HG03442 (cell line): Measurements from ENCODE around the gene MSL1.
A peak's percentile ranks its signal among the peaks of the same experiment; 100 is the strongest.

Experiments
- ATAC-seq: cut with Tn5 transposase; IDR thresholded peaks from one replicate; pipeline ENCODE4 v1.9.1; 2021; ENCODE audit warnings: mild to moderate bottlenecking, moderate library complexity; ENCODE audit not compliant: unreplicated experiment

MSL1 gene, protein sequence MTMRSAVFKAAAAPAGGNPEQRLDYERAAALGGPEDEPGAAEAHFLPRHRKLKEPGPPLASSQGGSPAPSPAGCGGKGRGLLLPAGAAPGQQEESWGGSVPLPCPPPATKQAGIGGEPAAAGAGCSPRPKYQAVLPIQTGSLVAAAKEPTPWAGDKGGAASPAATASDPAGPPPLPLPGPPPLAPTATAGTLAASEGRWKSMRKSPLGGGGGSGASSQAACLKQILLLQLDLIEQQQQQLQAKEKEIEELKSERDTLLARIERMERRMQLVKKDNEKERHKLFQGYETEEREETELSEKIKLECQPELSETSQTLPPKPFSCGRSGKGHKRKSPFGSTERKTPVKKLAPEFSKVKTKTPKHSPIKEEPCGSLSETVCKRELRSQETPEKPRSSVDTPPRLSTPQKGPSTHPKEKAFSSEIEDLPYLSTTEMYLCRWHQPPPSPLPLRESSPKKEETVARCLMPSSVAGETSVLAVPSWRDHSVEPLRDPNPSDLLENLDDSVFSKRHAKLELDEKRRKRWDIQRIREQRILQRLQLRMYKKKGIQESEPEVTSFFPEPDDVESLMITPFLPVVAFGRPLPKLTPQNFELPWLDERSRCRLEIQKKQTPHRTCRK

DNA sequence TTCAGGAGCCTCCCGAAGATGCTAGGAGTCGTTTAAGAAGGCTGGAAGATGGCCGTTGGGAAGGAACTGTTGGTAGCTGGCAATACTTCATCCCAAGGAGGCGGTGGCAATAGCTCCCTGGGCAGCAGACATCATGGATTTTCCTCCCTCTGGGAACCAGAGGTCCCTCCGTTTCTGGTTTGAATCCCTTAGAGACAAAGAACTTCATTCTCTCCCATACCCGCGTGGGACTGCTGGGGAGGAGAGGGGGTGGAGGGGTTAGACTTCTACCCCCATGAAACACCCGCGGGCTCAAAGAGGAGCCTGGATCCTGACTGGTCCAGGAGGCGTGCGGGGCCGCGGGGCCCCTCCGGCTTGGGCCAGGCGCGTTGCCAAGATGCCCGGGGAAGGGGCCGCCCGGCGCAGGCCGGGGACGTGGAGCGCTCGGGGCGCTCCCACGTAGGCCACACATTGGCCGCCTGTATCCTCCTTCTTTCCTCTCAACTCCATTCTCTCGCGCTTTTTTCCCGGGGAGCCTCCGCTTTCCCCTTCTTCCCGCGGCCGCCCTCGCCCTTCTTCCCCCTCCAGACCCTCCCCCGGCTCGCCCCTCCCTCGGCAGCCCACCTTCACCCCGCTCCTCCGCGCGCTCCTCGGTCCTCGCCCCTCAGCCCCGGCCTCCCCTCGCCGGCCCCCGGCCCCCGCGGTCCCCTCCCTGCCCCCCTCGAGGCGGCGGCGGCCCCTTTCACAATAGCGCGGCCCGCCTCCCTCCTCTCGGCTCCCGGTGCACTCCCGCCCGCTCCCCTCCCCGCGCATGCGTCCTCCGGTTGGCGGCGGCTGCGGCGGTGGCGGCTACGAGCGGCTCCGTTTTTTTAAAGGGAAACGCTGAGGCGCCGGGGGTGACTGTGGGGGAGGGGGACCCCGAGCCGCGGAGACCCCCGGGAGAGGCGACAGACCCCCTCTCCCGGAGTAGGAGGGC lies at the start of gene MSL1:
Gene MSL1, plus strand, starts transcription at position 791 of the 955 bp plus-strand sequence. CDS start 642 bp downstream, outside the sequence.
- ATAC-seq, result peak; percentile 70

DNA sequence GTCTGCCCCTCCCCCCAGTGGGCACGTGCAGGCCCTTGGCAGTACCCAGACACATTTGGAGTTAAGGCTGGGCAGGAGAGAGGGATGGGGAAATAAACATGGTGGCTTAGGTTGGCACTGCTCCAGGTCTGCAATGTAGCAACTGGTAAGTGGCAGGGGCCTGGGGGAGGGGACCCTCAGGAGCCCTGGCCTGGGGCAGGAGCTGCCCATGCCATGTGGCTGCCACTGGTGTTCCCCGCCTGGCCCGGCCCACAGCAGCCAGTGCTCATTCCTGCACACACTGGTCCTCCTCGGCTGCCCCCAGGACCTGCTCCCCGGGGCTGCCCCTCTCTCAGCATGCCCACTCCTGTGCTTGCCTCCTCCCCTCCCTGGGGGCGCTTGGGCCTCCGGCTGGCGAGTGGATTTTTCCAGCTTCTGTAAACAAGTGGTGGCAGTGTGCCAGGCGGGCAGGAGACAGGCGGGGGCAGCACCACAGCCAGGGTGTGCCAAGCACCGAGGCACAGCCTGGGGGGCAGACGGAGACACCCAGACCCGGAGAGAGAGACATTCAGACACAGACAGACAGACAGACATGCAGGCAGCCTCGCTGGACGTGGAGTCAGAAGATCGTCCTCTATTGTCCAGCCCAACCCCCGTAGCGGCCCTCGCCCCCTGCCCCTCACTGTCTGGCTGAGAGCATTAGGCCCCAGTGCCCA lies 49.6 kb upstream of the MSL1 start:
- no peak for ATAC-seq

DNA sequence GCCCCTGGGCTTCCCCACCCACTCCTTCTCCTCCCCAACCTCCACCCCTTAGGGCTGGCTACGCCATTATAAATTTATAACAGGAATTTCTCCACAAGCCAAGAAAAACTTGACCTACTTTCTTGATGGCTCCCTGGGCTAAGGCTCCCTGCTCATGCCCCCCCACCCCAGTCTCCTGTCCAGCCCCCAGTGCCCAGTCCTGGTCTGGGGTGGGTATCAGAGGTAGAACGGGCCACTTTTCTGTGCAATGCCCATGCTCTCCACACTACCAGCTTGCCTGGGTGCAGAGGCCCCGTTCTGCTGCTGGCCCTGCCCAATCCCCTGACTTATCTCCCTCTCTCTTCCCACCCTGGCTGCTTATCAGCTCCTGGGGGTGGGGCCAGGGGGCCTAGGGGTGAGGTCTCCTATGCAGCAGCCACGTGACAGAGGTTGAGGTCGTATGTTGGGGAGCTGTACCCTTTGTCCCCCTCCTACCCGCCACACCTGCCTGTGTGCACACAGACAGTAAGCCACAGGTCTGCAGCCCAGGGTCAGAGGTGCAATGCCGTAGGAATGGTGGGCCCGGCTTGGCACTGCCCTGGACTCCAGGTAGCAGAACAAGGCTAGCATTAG lies 48.9 kb upstream of the MSL1 start:
- no peak for ATAC-seq

DNA sequence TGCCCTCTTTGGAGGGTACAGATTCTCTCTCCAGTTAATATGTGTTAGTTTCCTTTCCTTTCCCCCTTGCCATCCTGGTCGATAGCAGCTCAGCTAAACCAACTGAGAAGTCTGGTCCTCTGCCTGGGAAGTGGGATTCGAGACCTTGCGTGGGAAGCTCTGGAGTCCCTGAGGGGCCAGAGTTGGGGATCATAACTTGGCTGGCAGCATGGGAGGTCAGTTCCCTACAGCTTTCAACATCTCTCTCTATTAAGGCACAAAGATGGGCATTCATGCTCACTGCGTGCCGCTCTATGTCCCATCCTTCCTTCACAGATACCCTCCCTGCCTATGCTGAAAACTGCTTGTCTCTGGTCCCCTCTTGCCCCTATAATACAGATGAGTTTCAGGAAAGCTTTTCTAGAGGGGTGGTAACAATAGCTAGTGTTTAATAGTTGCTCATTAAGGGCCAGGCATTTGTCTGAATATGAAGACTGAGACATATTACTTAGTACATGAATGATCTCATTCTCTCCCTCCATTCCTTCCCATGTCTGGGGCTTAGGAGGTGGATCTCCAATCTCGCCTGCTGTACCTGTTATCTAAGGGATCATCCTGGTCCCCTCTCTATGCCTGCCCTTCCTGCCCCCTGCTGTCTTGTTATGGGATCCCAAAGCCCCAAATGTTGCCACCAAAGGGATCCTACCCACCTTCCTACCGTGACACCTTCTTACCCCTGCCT lies 48.2 kb upstream of the MSL1 start:
- ATAC-seq, result no peak

DNA sequence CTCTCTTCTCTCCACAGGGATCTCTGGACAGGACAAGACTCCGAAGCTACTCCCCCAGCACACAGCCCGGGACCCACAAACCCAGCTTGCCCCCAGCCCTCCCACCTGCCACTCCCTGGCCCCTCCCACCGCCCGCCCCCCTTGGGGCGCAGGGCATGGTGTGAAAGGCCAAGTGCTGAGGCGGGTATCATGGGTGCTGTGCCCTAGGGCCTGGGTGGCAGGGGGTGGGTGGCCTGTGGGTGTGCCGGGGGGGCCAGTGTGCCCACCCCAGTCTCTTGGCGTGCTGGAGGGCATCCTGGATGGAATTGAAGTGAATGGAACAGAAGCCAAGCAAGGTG lies 47.6 kb upstream of the MSL1 start:
- no peak for ATAC-seq

DNA sequence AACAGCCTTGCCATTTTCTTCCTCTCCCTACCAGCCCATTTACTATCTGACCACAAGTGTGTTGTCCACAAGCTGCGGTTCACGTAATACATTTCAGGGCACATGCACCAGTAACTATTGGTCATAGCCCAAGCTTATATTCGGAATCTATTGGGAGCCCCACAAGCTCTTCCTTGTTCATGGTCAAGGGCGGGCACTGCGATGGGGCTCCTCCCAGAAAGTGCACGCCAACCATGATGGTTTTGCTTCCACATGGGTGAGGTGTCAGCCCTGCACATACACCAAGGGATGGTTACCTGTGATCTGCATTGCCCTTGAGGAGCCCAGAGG lies 46.9 kb upstream of the MSL1 start:
- ATAC-seq, result no peak

DNA sequence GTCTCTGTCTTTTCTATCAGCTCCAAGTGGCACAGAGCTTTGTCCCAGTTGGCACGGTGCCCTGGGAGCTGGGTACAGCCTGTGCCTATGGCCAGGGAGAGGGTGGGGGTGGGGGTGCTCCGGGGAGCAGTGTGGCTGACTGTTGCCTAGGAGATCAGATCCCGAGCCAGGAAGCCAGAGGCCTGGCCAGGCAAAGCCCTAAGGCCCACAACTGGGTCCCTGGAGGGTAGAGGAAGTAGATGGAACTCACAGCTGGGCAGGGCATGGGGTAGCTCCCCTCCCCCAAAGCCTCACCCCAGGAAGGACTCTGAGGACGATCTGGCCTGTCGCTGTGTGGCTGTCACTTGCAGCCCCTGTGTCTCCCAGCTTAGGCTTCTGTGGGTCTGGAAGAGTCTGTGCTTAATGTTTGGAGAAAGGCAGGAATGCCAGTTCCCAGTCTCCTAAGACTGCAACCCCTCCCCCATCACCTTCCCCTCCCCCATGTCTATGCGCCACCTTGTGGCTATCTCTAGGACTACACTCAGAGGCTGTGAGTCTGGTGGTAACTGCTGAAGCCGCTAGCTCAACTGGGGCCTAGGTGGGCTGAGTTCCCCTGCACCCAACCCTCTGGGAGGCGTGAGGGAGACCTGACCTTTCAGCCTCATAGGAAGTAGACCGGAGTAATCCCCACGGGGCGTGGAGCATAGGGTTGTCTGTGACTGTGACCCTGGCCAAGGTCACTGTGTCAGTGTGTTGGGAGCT lies 46.4 kb upstream of the MSL1 start:
- no peak for ATAC-seq

DNA sequence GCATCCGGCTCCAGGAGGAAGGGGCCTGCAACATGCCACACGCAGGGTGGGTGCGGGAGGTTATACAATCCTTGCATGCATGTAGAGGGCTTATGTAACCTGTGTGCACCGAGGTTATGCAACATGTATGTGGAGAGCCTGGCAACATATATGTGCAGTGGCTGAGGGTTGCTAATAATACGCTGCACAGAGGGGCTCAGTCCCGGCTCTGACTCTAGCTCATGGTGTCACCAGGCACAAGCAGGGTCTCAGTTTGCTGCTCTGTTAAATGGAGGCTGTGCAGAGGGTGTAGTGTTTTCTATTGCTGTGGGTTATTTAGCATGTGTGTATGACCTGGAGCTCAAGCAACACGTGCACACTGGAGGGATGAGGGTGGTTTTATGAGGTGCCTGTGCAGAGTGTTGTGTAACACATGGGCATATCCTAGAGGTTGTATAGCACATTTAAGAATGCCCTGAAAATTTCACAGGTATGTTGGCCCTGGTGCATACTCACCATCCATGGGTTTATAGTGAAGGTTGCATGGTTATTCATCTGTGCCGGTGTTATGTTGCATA lies 45.8 kb upstream of the MSL1 start:
- ATAC-seq, result no peak

DNA sequence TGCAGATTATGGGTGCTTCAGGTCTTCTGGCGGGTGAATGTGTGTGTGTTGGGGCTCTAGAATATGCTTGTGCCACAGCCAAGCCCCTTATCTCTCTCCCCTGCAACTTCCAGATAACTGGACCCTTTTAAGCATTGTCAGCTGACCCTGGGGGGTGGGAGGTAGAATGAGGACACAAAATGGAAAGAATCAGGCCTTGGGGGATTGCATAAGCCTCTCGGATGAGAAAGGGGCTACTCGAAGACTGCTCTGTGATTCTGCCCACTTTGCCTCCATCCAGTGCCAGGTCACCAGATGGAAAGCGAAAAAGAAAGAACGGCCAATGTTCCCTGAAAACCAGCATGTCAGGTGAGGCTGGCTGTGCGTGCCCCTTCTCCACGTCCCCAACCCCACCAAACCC lies 45.2 kb upstream of the MSL1 start:
- no peak for ATAC-seq

DNA sequence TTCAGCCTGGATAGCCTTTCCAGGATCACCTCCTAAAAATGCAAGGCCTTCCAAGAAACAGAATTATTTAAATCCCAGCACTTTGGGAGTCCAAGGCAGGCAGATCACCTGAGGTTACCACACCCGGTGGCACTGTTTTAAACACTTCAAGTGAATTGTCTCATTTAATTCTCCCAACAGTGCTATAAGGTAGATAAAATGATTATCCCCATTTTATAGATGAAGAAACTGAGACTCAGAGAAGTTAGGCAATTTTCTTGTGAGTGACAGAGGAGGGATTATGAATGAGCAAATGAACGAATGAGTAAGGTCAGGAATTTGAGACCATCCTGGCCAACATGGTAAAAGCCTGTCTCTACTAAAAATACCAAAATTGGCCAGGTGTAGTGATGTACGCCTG lies 42.2 kb upstream of the MSL1 start:
- ATAC-seq, result no peak

DNA sequence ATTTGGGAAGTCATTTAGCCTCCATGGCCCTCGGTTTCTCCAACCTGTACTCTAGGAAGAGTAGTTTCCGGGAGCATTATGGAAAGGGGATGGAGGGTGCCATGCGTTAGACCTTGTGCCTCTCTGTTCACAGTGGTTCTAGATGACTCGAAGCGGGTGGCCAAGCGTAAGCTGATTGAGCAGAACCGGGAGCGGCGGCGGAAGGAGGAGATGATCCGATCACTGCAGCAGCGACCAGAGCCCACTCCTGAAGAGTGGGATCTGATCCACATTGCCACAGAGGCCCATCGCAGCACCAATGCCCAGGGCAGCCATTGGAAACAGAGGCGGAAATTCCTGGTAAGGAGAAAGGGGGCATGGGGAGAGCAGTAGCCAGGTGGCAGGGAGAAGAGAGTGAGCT lies 37.3 kb upstream of the MSL1 start:
- no peak for ATAC-seq

DNA sequence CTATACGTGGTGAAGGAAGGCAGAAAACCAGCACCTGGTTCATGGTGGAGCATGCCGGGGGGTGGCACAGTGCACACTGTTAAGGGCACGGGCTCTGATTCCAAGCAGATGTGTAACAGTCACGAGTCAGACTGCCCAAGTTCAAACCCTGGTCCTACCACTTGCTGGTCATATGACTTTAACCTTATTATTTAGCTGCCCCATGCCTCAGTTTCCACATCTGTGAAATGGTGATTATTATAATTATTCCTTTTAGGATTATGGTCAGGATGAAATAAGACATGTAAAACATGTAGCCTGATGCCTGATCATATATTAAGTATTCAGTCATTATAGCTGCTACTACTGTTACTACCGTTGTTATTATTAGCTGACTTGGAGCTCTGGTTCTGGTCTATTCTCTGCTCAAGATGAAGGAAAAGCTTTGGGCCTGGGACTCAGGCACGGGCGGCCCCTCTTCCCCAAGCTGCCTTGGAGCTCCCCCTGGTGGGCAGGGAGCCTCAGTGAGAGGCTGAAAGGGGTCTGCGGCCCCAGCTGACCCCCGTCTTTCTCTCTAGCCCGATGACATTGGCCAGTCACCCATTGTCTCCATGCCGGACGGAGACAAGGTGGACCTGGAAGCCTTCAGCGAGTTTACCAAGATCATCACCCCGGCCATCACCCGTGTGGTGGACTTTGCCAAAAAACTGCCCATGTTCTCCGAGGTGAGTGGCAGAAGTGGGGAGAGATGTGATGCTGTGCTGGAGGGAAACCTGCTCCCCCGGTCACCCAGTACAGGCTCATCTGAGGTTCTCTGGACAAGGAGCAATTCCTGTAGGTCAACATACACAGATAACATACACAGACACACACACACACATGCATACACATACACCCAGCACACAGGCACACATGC lies 35.4 kb upstream of the MSL1 start:
- no peak for ATAC-seq

DNA sequence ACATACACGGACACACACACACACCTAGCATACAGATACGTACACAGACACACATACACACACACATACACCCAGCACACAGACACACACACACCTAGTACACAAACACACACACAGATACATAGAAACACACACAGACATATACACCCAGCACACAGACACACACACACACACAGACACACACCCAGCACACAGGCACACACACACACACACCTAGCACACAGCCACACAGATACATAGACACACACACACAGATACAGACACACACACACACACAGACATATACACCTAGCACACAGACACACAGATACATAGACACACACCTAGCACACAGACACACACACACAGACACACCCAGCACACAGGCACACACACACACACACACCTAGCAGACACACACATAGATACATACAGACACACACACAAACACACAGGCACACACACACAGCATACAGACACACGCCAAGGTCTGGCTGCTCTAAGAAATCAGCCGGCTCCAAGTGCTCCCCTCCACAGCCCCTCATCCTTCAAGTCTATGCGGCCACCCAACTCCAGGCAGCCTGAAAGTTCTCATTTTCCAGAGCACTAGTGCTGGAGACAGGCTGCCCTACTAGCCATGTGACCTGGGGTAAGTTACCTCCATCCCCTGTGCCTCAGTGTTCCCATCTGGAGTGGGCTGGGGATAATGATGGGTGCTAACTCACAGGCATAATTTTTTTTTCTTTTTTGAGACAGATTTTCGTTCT lies 34.5 kb upstream of the MSL1 start:
- ATAC-seq, result no peak

DNA sequence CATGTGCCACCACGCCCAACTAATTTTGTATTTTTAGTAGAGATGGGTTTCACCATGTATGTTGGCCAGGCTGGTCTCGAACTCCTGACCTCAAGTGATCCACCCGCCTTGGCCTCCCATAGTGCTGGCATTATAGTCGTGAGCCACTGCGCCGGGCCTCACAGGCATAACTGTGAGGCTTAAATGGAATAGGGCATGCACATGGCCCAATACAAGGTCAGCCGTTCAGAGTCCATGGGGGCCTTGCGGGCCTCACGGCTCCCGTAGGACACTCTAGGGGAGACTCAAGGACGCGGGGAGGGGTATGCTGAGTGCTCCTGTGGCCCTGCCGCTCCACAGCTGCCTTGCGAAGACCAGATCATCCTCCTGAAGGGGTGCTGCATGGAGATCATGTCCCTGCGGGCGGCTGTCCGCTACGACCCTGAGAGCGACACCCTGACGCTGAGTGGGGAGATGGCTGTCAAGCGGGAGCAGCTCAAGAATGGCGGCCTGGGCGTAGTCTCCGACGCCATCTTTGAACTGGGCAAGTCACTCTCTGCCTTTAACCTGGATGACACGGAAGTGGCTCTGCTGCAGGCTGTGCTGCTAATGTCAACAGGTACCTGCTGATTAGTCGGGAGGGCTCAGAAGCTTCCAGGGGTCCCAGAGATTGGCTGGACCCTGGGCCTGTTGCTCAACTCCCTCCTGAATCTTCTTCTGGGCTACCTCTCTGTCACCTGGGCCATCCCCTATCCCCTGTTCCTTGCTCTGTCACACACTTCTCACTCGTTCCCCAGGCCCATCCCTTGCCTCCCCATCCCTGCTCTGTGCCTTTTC lies 33.7 kb upstream of the MSL1 start:
- ATAC-seq, result no peak

DNA sequence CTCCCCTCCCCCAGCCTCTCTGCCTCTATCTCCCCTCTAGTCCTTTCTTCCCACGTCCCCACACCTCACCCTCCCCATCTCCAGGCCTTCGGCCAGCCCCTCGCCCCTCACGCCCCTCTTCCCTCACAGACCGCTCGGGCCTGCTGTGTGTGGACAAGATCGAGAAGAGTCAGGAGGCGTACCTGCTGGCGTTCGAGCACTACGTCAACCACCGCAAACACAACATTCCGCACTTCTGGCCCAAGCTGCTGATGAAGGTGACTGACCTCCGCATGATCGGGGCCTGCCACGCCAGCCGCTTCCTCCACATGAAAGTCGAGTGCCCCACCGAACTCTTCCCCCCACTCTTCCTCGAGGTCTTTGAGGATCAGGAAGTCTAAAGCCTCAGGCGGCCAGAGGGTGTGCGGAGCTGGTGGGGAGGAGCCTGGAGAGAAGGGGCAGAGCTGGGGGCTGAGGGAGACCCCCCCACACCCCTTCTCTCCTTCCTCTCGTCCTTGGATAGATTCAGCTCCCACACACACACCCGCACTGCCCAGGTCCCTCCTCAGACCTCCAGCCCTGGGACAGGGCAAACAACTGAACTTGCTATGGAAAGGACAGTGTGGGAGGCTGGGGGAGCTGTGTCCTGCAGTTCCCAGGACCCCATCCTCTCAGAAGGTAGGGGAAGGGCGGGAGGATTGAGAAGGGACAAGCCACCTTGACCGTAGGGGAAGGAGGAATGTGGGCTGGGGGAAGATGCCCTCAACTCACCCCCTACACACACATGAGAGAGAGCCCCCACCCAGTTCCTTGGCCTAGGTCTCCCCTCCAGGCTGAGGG lies 32.5 kb upstream of the MSL1 start:
- no peak for ATAC-seq
